K562 (cell line): ENCODE results near the gene ZNF33A. TPM values are rescaled to one million over a fixed set of nuclear protein-coding genes. Genes with fewer than 3 reads are reported as not detected.
A peak's percentile ranks its signal among the peaks of the same experiment; 100 is the strongest.

ENCODE experiments used
- ARID3B ChIP-seq: fragments of 250-450 bp; sonication (Bioruptor Pico); IDR thresholded peaks from 2 replicates; pipeline ENCODE4 v1.4.0; 2020; ENCODE audit warnings: borderline replicate concordance
- E2F5 ChIP-seq: sonication (generic); formaldehyde crosslinking; IDR thresholded peaks from 2 replicates; pipeline ENCODE4 v1.8.0; 2022; ENCODE audit warnings: mild to moderate bottlenecking, missing genetic modification reagents
- ETS2 ChIP-seq: IDR thresholded peaks from 2 replicates; pipeline ENCODE4 v1.6.1; 2016; ENCODE audit warnings: borderline replicate concordance, missing genetic modification characterization, mild to moderate bottlenecking, moderate library complexity, missing compliant biosample characterization; ENCODE audit not compliant: poor library complexity, severe bottlenecking
- GTF2A2 ChIP-seq: IDR thresholded peaks from 2 replicates; pipeline ENCODE4 v1.6.1; 2016; ENCODE audit warnings: mild to moderate bottlenecking, missing genetic modification characterization, missing compliant biosample characterization
- RB1 ChIP-seq: fragments of 450-650 bp; IDR thresholded peaks from 2 replicates; pipeline ENCODE4 v1.6.1; 2017; ENCODE audit warnings: low read depth, mild to moderate bottlenecking
- TCF7L2 ChIP-seq: fragments of 150-350 bp; IDR thresholded peaks from 2 replicates; pipeline ENCODE4 v1.6.1; 2016; ENCODE audit warnings: low read depth, mild to moderate bottlenecking, low read length, moderate library complexity
- XRCC4 ChIP-seq: IDR thresholded peaks from one replicate; pipeline ENCODE4 v1.6.1; 2011; ENCODE audit not compliant: insufficient read depth, insufficient read length; ENCODE audit errors: extremely low read depth
- ZBTB34 ChIP-seq: fragments of 250-450 bp; sonication (Bioruptor Pico); IDR thresholded peaks from 2 replicates; pipeline ENCODE4 v1.8.0; 2021; ENCODE audit warnings: mild to moderate bottlenecking, moderate library complexity
- ZNF174 ChIP-seq: fragments of 250-450 bp; sonication (Bioruptor Pico); IDR thresholded peaks from 2 replicates; pipeline ENCODE4 v1.4.0; 2020; ENCODE audit warnings: mild to moderate bottlenecking
- ZNF184 ChIP-seq: sonication (generic); formaldehyde crosslinking; IDR thresholded peaks from 2 replicates; pipeline ENCODE4 v1.5.0; 2020; ENCODE audit warnings: missing genetic modification reagents
- ZNF232 ChIP-seq: sonication (generic); formaldehyde crosslinking; IDR thresholded peaks from 2 replicates; pipeline ENCODE4 v1.8.0; 2022; ENCODE audit warnings: mild to moderate bottlenecking, missing genetic modification reagents
- ZNF766 ChIP-seq: fragments of 200-800 bp; sonication (Bioruptor generic); conservative IDR thresholded peaks from 2 replicates; pipeline ENCODE4 v1.6.1; 2016; ENCODE audit warnings: missing genetic modification characterization, missing compliant biosample characterization
- ZNF77 ChIP-seq: fragments of 250-450 bp; sonication (Bioruptor Pico); IDR thresholded peaks from 2 replicates; pipeline ENCODE4 v1.5.0; 2020
- polyA plus RNA-seq, 8 experiments: library from polyadenylated mRNA; depleted of rRNA in 4 of 8; stranded (reverse) in 5 of 8; unstranded in 3 of 8; fragments of >200 nt; fragmentation: Nextera tagmentation in 2 of 8; fragmentation: Illumina TruSeq in 1 of 8; extraction: Ambion mirVana in 2 of 8; extraction: Trizol in 1 of 8; gene quantifications; 2 replicates each; pipeline versions ENCODE4 v1.2.1 to v1.2.3, GENCODE V29; 2011 to 2014; ENCODE audit warnings: inconsistent platforms in 1 of 8, missing spikeins in 1 of 8
- total RNA-seq, 7 experiments: library from RNA; depleted of rRNA in 6 of 7; stranded (reverse); fragments of >200 nt in 6 of 7; fragmentation: Illumina TruSeq in 2 of 7; extraction: Trizol in 2 of 7; gene quantifications; 2 replicates each; pipeline versions ENCODE4 v1.2.1 to v1.2.3, GENCODE V29; 2011 to 2021; ENCODE audit warnings: low replicate concordance in 1 of 7
- TF ChIP-seq, protein P1 (sequence below): fragments of 250-450 bp; sonication (Bioruptor Pico); IDR thresholded peaks from 2 replicates; pipeline ENCODE4 v1.8.0; 2022; ENCODE audit warnings: moderate library complexity, mild to moderate bottlenecking, inconsistent platforms
- TF ChIP-seq, protein P2 (sequence below): sonication (generic); formaldehyde crosslinking; IDR thresholded peaks from 2 replicates; pipeline ENCODE4 v1.8.1; 2023; ENCODE audit warnings: mild to moderate bottlenecking, missing genetic modification reagents
- TF ChIP-seq, protein P3 (sequence below), 2 experiments: fragments of 200-800 bp in 1 of 2; sonication (Bioruptor generic) in 1 of 2; sonication (generic) in 1 of 2; formaldehyde crosslinking in 1 of 2; IDR thresholded peaks in 1 of 2; conservative IDR thresholded peaks in 1 of 2; 2 replicates each; pipeline versions ENCODE4 v1.5.0 to v1.6.1; 2016 to 2020; ENCODE audit warnings: missing compliant biosample characterization in 1 of 2, missing genetic modification characterization in 1 of 2, missing genetic modification reagents in 1 of 2

The ZNF33A gene
- total and polyA plus RNA-seq, 9 of the 15 experiments (the other 6 are each of a cell fraction or from before 2014, with no cell fraction given), result 8.1 to 27.5 (median 16.4) TPM

- TF ChIP-seq GTF2A2 (tag), result no peak
- TF ChIP-seq, protein P1, sequence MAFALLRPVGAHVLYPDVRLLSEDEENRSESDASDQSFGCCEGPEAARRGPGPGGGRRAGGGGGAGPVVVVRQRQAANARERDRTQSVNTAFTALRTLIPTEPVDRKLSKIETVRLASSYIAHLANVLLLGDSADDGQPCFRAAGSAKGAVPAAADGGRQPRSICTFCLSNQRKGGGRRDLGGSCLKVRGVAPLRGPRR (CRISPR knock-in tag), result no peak
- TF ChIP-seq TCF7L2, result no peak
- no peak for TF ChIP-seq ZNF77 (CRISPR knock-in tag)
- TF ChIP-seq E2F5 (CRISPR knock-in tag), result no peak
- TF ChIP-seq ARID3B, result no peak
- TF ChIP-seq RB1, result peak; percentile 42; the same call in 1 of the 2 replicates
- TF ChIP-seq XRCC4, result no peak
- TF ChIP-seq ZBTB34 (CRISPR knock-in tag), result no peak
- TF ChIP-seq, protein P2, sequence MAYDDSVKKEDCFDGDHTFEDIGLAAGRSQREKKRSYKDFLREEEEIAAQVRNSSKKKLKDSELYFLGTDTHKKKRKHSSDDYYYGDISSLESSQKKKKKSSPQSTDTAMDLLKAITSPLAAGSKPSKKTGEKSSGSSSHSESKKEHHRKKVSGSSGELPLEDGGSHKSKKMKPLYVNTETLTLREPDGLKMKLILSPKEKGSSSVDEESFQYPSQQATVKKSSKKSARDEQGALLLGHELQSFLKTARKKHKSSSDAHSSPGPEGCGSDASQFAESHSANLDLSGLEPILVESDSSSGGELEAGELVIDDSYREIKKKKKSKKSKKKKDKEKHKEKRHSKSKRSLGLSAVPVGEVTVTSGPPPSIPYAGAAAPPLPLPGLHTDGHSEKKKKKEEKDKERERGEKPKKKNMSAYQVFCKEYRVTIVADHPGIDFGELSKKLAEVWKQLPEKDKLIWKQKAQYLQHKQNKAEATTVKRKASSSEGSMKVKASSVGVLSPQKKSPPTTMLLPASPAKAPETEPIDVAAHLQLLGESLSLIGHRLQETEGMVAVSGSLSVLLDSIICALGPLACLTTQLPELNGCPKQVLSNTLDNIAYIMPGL (CRISPR knock-in tag), result no peak
- TF ChIP-seq ZNF232 (CRISPR knock-in tag), result no peak
- TF ChIP-seq ETS2, result no peak
- TF ChIP-seq, protein P3, sequence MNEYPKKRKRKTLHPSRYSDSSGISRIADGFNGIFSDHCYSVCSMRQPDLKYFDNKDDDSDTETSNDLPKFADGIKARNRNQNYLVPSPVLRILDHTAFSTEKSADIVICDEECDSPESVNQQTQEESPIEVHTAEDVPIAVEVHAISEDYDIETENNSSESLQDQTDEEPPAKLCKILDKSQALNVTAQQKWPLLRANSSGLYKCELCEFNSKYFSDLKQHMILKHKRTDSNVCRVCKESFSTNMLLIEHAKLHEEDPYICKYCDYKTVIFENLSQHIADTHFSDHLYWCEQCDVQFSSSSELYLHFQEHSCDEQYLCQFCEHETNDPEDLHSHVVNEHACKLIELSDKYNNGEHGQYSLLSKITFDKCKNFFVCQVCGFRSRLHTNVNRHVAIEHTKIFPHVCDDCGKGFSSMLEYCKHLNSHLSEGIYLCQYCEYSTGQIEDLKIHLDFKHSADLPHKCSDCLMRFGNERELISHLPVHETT (CRISPR knock-in tag; conservative IDR thresholded peaks at IDR 0.05 in 1 of 2, IDR thresholded peaks at IDR 0.05 in 1 of 2), result no peak
- no peak for TF ChIP-seq ZNF766 (CRISPR knock-in tag)
- no peak for TF ChIP-seq ZNF174
- TF ChIP-seq ZNF184, result no peak
Measured at GRCh38 chr10:38010119-38010903, at the start of gene ZNF33A (continued).
